Mesodermal cell (in vitro differentiated cells): Measurements from ENCODE around the gene SLC9A9.

ENCODE experiments used
- H3K27ac ChIP-seq: 2 replicates; pipeline ENCODE4 v1.7.0; 2013; ENCODE audit warnings: mild to moderate bottlenecking, low read depth, low read length, moderate library complexity; ENCODE audit not compliant: severe bottlenecking
- H3K36me3 ChIP-seq: 2 replicates; pipeline ENCODE4 v1.7.1; 2013; ENCODE audit warnings: mild to moderate bottlenecking, low read length, moderate library complexity; ENCODE audit not compliant: control insufficient read depth, insufficient read depth
- H3K4me1 ChIP-seq: one replicate; pipeline ENCODE4 v1.7.1; 2013; ENCODE audit warnings: mild to moderate bottlenecking, low read length; ENCODE audit not compliant: insufficient read depth, control insufficient read depth, poor library complexity, severe bottlenecking
- H3K4me3 ChIP-seq: 2 replicates; pipeline ENCODE4 v1.7.0; 2013; ENCODE audit warnings: low read length, control low read depth, mild to moderate bottlenecking; ENCODE audit not compliant: insufficient read depth, poor library complexity, severe bottlenecking; ENCODE audit errors: extremely low read depth
- H3K9me3 ChIP-seq: 2 replicates; pipeline ENCODE4 v1.7.1; 2013; ENCODE audit warnings: mild to moderate bottlenecking, low read length, moderate library complexity; ENCODE audit not compliant: control insufficient read depth
- whole genome bisulfite sequencing, 2 experiments: methylation state at CpG; one replicate each; pipeline ENCODE4 v1.1.5; 2013; ENCODE audit warnings: missing lambda C conversion rate in 2 of 2; ENCODE audit not compliant: insufficient coverage in 2 of 2; 5-methylcytosine and 5-hydroxymethylcytosine counted together

SLC9A9 gene

GRCh38 chr3:143584474-143584873 lies 263.8 kb downstream of the SLC9A9 start:
- H3K4me1 ChIP-seq: no peaks in the 10 kb centered on the region
- H3K27ac ChIP-seq: no peak overlapping the region
- no peaks in the 10 kb centered on the region for H3K36me3 ChIP-seq
- no peak overlapping the region for H3K4me3 ChIP-seq
- H3K9me3 ChIP-seq: no peaks in the 10 kb centered on the region
- no CpG with 5 or more reads among the region's 1 CpG for WGBS, 2 experiments

GRCh38 chr3:143581972-143582722 lies 266.1 kb downstream of the SLC9A9 start:
- no peaks in the 10 kb centered on the region for H3K9me3 ChIP-seq
- H3K4me3 ChIP-seq: no peak overlapping the region
- WGBS, 2 experiments: 93% methylated on average over 1 to 2 of the region's 6 CpGs
- H3K4me1 ChIP-seq: no peaks in the 10 kb centered on the region
- H3K36me3 ChIP-seq: no peaks in the 10 kb centered on the region
- H3K27ac ChIP-seq: no peak overlapping the region

- 88 to 100% methylated on average over 1 of the region's 2 CpGs for WGBS, 2 experiments
- Histone ChIP-seq H3K36me3 (no peaks in the 10 kb centered on the region), H3K27ac (no peak overlapping the region), H3K4me3 (no peak overlapping the region), H3K9me3 (no peaks in the 10 kb centered on the region), H3K4me1 (no peaks in the 10 kb centered on the region)
These were observed 269.3 kb downstream of the SLC9A9 start for GRCh38 chr3:143578810-143579435.

GRCh38 chr3:143576568-143577270 lies 271.5 kb downstream of the SLC9A9 start:
- Histone ChIP-seq H3K9me3 (no peaks in the 10 kb centered on the region), H3K4me1 (no peaks in the 10 kb centered on the region), H3K36me3 (no peaks in the 10 kb centered on the region), H3K4me3 (no peak overlapping the region), H3K27ac (no peak overlapping the region)
- 96 to 100% methylated on average over 1 to 3 of the region's 5 CpGs for WGBS, 2 experiments

GRCh38 chr3:143574933-143575332 lies 273.3 kb downstream of the SLC9A9 start:
- Histone ChIP-seq H3K27ac (no peak overlapping the region), H3K4me1 (no peaks in the 10 kb centered on the region), H3K9me3 (no peaks in the 10 kb centered on the region), H3K36me3 (no peaks in the 10 kb centered on the region), H3K4me3 (no peak overlapping the region)
- no CpG with 5 or more reads among the region's 1 CpG for WGBS, 2 experiments

DNA sequence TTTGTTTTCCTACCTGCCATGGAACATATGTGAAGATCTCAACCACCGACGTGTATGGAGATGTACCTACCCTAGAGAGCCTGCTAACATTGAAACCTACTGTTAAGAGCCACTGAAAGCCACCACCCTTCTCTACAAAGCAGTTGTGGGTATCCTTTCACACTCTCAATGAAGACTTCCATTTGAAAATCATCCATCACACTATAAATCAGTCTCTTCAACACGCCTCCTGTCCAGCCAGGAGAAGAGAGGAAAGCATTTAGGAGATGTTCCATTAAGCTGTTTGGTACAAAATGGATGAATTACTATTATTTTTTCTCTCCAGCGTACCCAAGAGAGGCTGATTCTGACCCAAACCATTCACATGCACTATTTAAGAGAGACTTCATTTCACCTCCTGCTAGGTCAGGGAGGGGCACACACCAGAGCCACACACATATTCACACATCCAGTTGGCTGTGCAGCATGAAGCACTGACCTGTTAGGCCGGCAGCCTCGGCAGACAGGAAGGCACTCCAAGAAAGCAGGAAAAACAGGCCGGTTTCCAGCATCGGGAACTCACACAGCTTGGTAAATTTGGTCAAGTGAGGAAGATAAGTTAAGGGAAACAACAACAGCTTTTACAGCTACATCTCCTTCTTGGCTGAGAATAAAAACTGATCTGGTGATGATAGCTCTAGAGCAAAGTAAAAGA lies 274.5 kb downstream of the SLC9A9 start:
- no peaks in the 10 kb centered on the region for H3K9me3 ChIP-seq
- H3K36me3 ChIP-seq: no peaks in the 10 kb centered on the region
- 86 to 93% methylated on average over 2 to 6 of the region's 8 CpGs for WGBS, 2 experiments
- no peak overlapping the region for H3K4me3 ChIP-seq
- H3K4me1 ChIP-seq: no peaks in the 10 kb centered on the region
- no peak overlapping the region for H3K27ac ChIP-seq

GRCh38 chr3:143571548-143571947 lies 276.7 kb downstream of the SLC9A9 start:
- no peak overlapping the region for H3K4me3 ChIP-seq
- 100% methylated on average over 1 of the region's 1 CpG for WGBS, 2 experiments
- H3K36me3 ChIP-seq: no peaks in the 10 kb centered on the region
- no peaks in the 10 kb centered on the region for H3K9me3 ChIP-seq
- no peak overlapping the region for H3K27ac ChIP-seq
- no peaks in the 10 kb centered on the region for H3K4me1 ChIP-seq

- Histone ChIP-seq H3K27ac (no peak overlapping the region), H3K36me3 (no peaks in the 10 kb centered on the region), H3K4me3 (no peak overlapping the region), H3K4me1 (no peaks in the 10 kb centered on the region), H3K9me3 (no peaks in the 10 kb centered on the region)
- 95 to 100% methylated on average over 2 of the region's 2 CpGs for WGBS, 2 experiments
These were observed 280.4 kb downstream of the SLC9A9 start for GRCh38 chr3:143567823-143568222.

DNA sequence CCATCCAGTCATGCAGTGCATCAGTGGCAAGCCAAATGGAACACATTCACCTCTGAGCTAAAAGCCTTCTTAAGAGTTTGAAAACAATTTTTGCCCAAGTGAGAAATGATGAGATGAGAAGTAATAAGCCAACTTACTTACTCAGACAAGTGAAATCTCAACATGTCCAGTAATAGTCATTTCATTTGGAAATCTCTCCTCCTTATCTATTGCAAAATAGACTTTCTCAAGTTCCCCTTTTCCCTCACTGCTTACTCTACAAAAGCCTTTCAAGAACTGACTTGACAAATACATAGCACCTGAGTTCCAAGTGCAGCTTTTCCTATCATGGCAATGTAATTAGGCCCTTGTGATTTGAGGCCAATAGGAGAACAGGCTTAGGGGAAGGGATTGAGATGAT lies 282.3 kb downstream of the SLC9A9 start:
- H3K36me3 ChIP-seq: no peaks in the 10 kb centered on the region
- H3K9me3 ChIP-seq: no peaks in the 10 kb centered on the region
- no peak overlapping the region for H3K4me3 ChIP-seq
- H3K4me1 ChIP-seq: no peaks in the 10 kb centered on the region
- no peak overlapping the region for H3K27ac ChIP-seq

- WGBS, 2 experiments: 100% methylated on average over 1 of the region's 3 CpGs; no CpG with 5 or more reads in 1 of the 2 experiments
- Histone ChIP-seq H3K9me3 (peaks cover 1% of the 10 kb centered on the region), H3K4me3 (no peak overlapping the region), H3K27ac (no peak overlapping the region), H3K4me1 (no peaks in the 10 kb centered on the region), H3K36me3 (no peaks in the 10 kb centered on the region)
These were observed 284.5 kb downstream of the SLC9A9 start for GRCh38 chr3:143563786-143564185.
